ENCODE data around the gene USPL1.

The USPL1 gene

GRCh38 chr13:30667014-30667413 is 49.3 kb downstream of the USPL1 start:
- no peak overlapping the region for H3K4me3 ChIP-seq (replicated peaks; ENCODE audit: insufficient read depth, low read length)
- no peak for TF ChIP-seq SPI1 (IDR thresholded peaks at IDR 0.05; ENCODE audit: borderline replicate concordance, low read depth)
- TF ChIP-seq, protein P1, sequence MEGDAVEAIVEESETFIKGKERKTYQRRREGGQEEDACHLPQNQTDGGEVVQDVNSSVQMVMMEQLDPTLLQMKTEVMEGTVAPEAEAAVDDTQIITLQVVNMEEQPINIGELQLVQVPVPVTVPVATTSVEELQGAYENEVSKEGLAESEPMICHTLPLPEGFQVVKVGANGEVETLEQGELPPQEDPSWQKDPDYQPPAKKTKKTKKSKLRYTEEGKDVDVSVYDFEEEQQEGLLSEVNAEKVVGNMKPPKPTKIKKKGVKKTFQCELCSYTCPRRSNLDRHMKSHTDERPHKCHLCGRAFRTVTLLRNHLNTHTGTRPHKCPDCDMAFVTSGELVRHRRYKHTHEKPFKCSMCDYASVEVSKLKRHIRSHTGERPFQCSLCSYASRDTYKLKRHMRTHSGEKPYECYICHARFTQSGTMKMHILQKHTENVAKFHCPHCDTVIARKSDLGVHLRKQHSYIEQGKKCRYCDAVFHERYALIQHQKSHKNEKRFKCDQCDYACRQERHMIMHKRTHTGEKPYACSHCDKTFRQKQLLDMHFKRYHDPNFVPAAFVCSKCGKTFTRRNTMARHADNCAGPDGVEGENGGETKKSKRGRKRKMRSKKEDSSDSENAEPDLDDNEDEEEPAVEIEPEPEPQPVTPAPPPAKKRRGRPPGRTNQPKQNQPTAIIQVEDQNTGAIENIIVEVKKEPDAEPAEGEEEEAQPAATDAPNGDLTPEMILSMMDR (IDR thresholded peaks at IDR 0.05; ENCODE audit: insufficient read depth, low read length): no peak
- no peak for TF ChIP-seq POLR2AphosphoS5 (IDR thresholded peaks at IDR 0.05; ENCODE audit: low read depth)
- TF ChIP-seq, protein P2, sequence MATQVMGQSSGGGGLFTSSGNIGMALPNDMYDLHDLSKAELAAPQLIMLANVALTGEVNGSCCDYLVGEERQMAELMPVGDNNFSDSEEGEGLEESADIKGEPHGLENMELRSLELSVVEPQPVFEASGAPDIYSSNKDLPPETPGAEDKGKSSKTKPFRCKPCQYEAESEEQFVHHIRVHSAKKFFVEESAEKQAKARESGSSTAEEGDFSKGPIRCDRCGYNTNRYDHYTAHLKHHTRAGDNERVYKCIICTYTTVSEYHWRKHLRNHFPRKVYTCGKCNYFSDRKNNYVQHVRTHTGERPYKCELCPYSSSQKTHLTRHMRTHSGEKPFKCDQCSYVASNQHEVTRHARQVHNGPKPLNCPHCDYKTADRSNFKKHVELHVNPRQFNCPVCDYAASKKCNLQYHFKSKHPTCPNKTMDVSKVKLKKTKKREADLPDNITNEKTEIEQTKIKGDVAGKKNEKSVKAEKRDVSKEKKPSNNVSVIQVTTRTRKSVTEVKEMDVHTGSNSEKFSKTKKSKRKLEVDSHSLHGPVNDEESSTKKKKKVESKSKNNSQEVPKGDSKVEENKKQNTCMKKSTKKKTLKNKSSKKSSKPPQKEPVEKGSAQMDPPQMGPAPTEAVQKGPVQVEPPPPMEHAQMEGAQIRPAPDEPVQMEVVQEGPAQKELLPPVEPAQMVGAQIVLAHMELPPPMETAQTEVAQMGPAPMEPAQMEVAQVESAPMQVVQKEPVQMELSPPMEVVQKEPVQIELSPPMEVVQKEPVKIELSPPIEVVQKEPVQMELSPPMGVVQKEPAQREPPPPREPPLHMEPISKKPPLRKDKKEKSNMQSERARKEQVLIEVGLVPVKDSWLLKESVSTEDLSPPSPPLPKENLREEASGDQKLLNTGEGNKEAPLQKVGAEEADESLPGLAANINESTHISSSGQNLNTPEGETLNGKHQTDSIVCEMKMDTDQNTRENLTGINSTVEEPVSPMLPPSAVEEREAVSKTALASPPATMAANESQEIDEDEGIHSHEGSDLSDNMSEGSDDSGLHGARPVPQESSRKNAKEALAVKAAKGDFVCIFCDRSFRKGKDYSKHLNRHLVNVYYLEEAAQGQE (IDR thresholded peaks at IDR 0.05; ENCODE audit: insufficient replicate concordance, low read depth): no peak
- no peak for TF ChIP-seq GABPA (IDR thresholded peaks at IDR 0.05; ENCODE audit: low read depth)
- no peaks in the 10 kb centered on the region for H3K27me3 ChIP-seq (ENCODE audit: insufficient read depth, poor library complexity, severe bottlenecking)
- no peak for DNase-seq (ENCODE audit: low read depth in 1 of 2, low spot score in 1 of 2)
- no peak overlapping the region for H3K27ac ChIP-seq (replicated peaks)

DNA sequence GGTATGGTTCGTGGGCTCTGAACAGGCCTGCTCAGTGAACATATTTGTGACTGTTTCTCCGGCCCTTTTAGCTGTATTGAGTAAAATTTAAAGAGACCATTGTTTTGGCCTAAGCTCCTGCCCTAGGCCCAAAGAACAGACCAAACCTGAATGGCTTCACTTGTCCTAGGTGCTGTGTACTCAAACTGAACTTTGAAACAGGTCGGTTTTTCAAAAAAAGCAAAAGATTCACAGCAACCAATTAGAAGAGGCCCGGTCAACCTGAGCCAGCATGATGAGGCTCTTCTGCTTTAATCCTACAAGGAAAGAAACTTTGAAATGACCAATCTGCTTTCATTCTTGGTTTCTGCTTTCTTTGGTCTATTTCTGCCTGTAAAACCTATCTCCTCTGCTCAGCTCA is 50.6 kb downstream of the USPL1 start:
- Histone ChIP-seq H3K4me3 (replicated peaks; ENCODE audit: insufficient read depth, low read length) (no peak overlapping the region), H3K27ac (replicated peaks) (no peak overlapping the region), H3K27me3 (ENCODE audit: insufficient read depth, poor library complexity, severe bottlenecking) (no peaks in the 10 kb centered on the region)
- DNase-seq (ENCODE audit: low read depth in 1 of 2, low spot score in 1 of 2): no peak
- TF ChIP-seq, protein P1 (IDR thresholded peaks at IDR 0.05; ENCODE audit: insufficient read depth, low read length): no peak
- TF ChIP-seq GABPA (IDR thresholded peaks at IDR 0.05; ENCODE audit: low read depth): no peak
- TF ChIP-seq, protein P2 (IDR thresholded peaks at IDR 0.05; ENCODE audit: insufficient replicate concordance, low read depth): no peak
- no peak for TF ChIP-seq POLR2AphosphoS5 (IDR thresholded peaks at IDR 0.05; ENCODE audit: low read depth)
- TF ChIP-seq SPI1 (IDR thresholded peaks at IDR 0.05; ENCODE audit: borderline replicate concordance, low read depth): no peak

- Histone ChIP-seq H3K27ac (replicated peaks) (no peak overlapping the region), H3K27me3 (ENCODE audit: insufficient read depth, poor library complexity, severe bottlenecking) (no peaks in the 10 kb centered on the region), H3K4me3 (replicated peaks; ENCODE audit: insufficient read depth, low read length) (no peak overlapping the region)
- TF ChIP-seq SPI1 (IDR thresholded peaks at IDR 0.05; ENCODE audit: borderline replicate concordance, low read depth) (no peak), GABPA (IDR thresholded peaks at IDR 0.05; ENCODE audit: low read depth) (no peak), POLR2AphosphoS5 (IDR thresholded peaks at IDR 0.05; ENCODE audit: low read depth) (no peak)
- TF ChIP-seq, protein P2 (IDR thresholded peaks at IDR 0.05; ENCODE audit: insufficient replicate concordance, low read depth): no peak
- TF ChIP-seq, protein P1 (IDR thresholded peaks at IDR 0.05; ENCODE audit: insufficient read depth, low read length): no peak
- no peak for DNase-seq (ENCODE audit: low read depth in 1 of 2, low spot score in 1 of 2)
Measured at GRCh38 chr13:30671271-30671815, 53.6 kb downstream of the USPL1 start.

Data from HL-60 (cell line).